ENCODE results near the gene NOM1. TPM values are rescaled to one million over a fixed set of nuclear protein-coding genes. Genes with fewer than 3 reads are reported as not detected.

Gene NOM1
- total RNA-seq, 3 donors from 2014 or later: 13.9 to 20.9 (median 15.9) TPM

GRCh38 chr7:156962145-156962544, 12.6 kb downstream of the NOM1 start:
- Histone ChIP-seq H3K9me3 (no peaks in the 10 kb centered on the region), H3K4me1 (ENCODE audit: low read depth) (no peaks in the 10 kb centered on the region), H3K4me3 (no peak overlapping the region), H3K36me3 (ENCODE audit: low read depth) (peaks cover 10% of the 10 kb centered on the region)
- TF ChIP-seq CTCF (IDR thresholded peaks at IDR 0.05): no peak
- DNase-seq (no peak), ATAC-seq (no peak)
- intact Hi-C loops (cut with DNase I, micrococcal nuclease): no loop called here

- intact Hi-C loops (cut with DNase I, micrococcal nuclease): no loop called here
- DNase-seq (no peak), ATAC-seq (no peak)
- Histone ChIP-seq H3K36me3 (ENCODE audit: low read depth) (peaks cover 10% of the 10 kb centered on the region), H3K9me3 (no peaks in the 10 kb centered on the region), H3K4me1 (ENCODE audit: low read depth) (no peaks in the 10 kb centered on the region), H3K4me3 (no peak overlapping the region)
- no peak for TF ChIP-seq CTCF (IDR thresholded peaks at IDR 0.05)
These were observed 13.4 kb downstream of the NOM1 start for GRCh38 chr7:156962897-156963296.

- no peak for ATAC-seq
- TF ChIP-seq CTCF (IDR thresholded peaks at IDR 0.05): no peak
- Histone ChIP-seq H3K36me3 (ENCODE audit: low read depth) (peaks cover 10% of the 10 kb centered on the region), H3K4me3 (no peak overlapping the region), H3K4me1 (ENCODE audit: low read depth) (no peaks in the 10 kb centered on the region), H3K9me3 (no peaks in the 10 kb centered on the region)
- intact Hi-C loops (cut with DNase I, micrococcal nuclease): no loop called here
- no peak for DNase-seq
These were observed 14.0 kb downstream of the NOM1 start for GRCh38 chr7:156963472-156963871.

GRCh38 chr7:156964971-156965370, 15.5 kb downstream of the NOM1 start:
- H3K4me1 ChIP-seq (ENCODE audit: low read depth): no peaks in the 10 kb centered on the region
- TF ChIP-seq CTCF (IDR thresholded peaks at IDR 0.05): no peak
- no peak overlapping the region for H3K4me3 ChIP-seq
- H3K36me3 ChIP-seq (ENCODE audit: low read depth): peaks cover 10% of the 10 kb centered on the region
- intact Hi-C loops (cut with DNase I, micrococcal nuclease): no loop called here
- ATAC-seq: no peak
- DNase-seq: no peak
- H3K9me3 ChIP-seq: no peaks in the 10 kb centered on the region

- no peak for TF ChIP-seq CTCF (IDR thresholded peaks at IDR 0.05)
- DNase-seq: no peak
- Histone ChIP-seq H3K9me3 (no peaks in the 10 kb centered on the region), H3K36me3 (ENCODE audit: low read depth) (peaks cover 10% of the 10 kb centered on the region), H3K4me1 (ENCODE audit: low read depth) (no peaks in the 10 kb centered on the region), H3K4me3 (no peak overlapping the region)
- no peak for ATAC-seq
- intact Hi-C loops (cut with DNase I, micrococcal nuclease): no loop called here
These were observed 16.9 kb downstream of the NOM1 start for GRCh38 chr7:156966387-156966786.

- H3K4me3 ChIP-seq: no peak overlapping the region
- peaks cover 5% of the 10 kb centered on the region for H3K36me3 ChIP-seq (ENCODE audit: low read depth)
- ATAC-seq: no peak
- H3K4me1 ChIP-seq (ENCODE audit: low read depth): no peaks in the 10 kb centered on the region
- no peak for DNase-seq
- no peaks in the 10 kb centered on the region for H3K9me3 ChIP-seq
- intact Hi-C loops (cut with DNase I, micrococcal nuclease): no loop called here
- no peak for TF ChIP-seq CTCF (IDR thresholded peaks at IDR 0.05)
These were observed 18.7 kb downstream of the NOM1 start for GRCh38 chr7:156968183-156968582.
